Astrocyte of the spinal cord (primary cell): ENCODE measurements around the gene ZNF480.

Experiments
- DNase-seq: peaks from one replicate; pipeline ENCODE4 v3.0.0; 2011; ENCODE audit warnings: low read depth, low spot score
- H3K4me3 ChIP-seq: 2 replicates; pipeline ENCODE4 v1.5.1; 2011; ENCODE audit warnings: low read depth, mild to moderate bottlenecking, low read length, moderate library complexity
- CTCF ChIP-seq: IDR thresholded peaks from 2 replicates; pipeline ENCODE4 v1.5.1; 2012; ENCODE audit warnings: low read depth, mild to moderate bottlenecking, low read length, inconsistent platforms
- in situ Hi-C: cut with HindIII; loops from 2 replicates; pipeline ENCODE4 v1.10.0; 2017; ENCODE audit warnings: low sequenced_read_pairs

ZNF480 gene

GRCh38 chr19:52296400-52296772, 583 bp upstream of the ZNF480 start:
- no peak for TF ChIP-seq CTCF
- in situ Hi-C loops: no loop called here
- H3K4me3 ChIP-seq: peak overlapping the region; percentile 49
- DNase-seq: no peak

- no peak for TF ChIP-seq CTCF
- no peak for DNase-seq
- in situ Hi-C loops: no loop called here
- H3K4me3 ChIP-seq: peak overlapping the region; percentile 79
These were observed 814 bp downstream of the ZNF480 start for GRCh38 chr19:52297601-52298364.

GRCh38 chr19:52307275-52307674, 10.3 kb downstream of the ZNF480 start:
- DNase-seq: peak; percentile 43
- in situ Hi-C loops: no loop called here

GRCh38 chr19:52322429-52322828, 25.5 kb downstream of the ZNF480 start:
- in situ Hi-C loops: no loop called here

More at GRCh38 chr19:52307275-52307674, 10.3 kb downstream of the ZNF480 start:
- no peak for TF ChIP-seq CTCF
- H3K4me3 ChIP-seq: no peak overlapping the region

GRCh38 chr19:52331757-52332156, 34.8 kb downstream of the ZNF480 start:
- in situ Hi-C loops: no loop called here
- no peak for TF ChIP-seq CTCF
- no peak overlapping the region for H3K4me3 ChIP-seq
- peak; percentile 21 for DNase-seq

More at GRCh38 chr19:52322429-52322828, 25.5 kb downstream of the ZNF480 start:
- DNase-seq: no peak
- no peak for TF ChIP-seq CTCF
- no peak overlapping the region for H3K4me3 ChIP-seq

- TF ChIP-seq CTCF: no peak
- no peak for DNase-seq
- peak overlapping the region; percentile 72 for H3K4me3 ChIP-seq
- in situ Hi-C loops: no loop called here
These were observed 38.8 kb downstream of the ZNF480 start for GRCh38 chr19:52335768-52336116.
